HCEC 1CT (cell line): ENCODE data around the gene OTOGL.
"Not testable (repeated sequence)": the region's sequence is repeated elsewhere in the genome, so short reads cannot be mapped to it uniquely, and the experiment has no call there.

Experiments used
- DNase-seq: peaks from one replicate; pipeline ENCODE4 v3.0.0-alpha.2; 2017

The OTOGL gene

DNA sequence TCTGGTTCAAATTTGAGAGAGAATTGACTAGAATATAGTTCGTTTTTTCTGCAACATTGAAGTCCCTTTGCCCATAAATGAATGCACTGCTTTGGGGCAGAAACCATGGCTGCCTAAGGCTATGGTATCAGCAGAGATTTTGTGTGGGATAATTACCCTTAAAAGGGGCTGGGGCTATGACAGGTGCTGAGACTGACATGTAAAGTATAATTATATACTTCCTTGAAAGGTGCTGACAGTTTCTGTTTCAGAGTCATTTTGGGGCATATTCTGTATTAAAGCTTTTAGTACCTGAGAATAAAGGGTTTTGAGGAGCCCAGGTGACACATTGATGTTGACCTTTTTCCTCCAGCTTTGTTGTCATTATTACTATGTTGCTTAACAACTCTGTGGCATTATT is 194.4 kb downstream of the OTOGL start:
- no peak for DNase-seq

DNA sequence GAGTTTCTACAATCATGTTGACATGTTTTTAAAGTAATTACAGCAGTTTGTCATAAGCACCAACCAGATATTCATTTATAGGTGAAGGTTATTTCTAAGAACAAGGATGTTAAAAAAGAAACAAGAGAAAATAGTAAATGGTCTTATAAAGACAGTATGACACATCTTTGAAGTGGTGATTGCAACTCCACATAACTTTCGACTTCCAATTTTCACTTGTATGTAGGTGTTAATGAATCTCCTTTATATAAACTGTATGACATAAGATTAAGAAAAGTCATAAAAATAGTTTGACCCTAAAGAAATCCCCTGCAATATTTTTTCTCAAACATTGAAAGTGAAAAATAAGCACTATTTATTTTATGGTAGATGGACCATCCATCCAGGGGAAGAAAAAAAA is 199.9 kb downstream of the OTOGL start:
- no peak for DNase-seq

DNA sequence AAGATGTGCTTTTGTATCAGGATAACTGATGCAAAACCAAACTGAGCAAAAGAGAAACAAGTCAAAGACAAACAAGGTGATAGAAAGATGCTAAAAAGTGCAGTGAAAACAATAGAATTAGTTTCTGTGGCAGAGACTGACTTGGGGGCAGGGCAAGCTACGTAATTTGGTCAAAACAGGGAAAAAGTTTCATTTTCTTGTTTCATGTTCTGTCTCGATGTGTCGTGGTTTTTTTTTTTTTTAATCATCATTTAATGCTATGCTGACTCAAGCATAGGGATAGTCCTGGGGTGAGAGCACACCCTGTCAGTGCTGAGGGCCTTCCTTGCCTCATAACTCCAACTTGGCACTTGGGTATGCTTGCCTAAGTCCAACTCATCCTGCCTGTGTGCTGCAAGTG is 200.6 kb downstream of the OTOGL start:
- DNase-seq, result no peak

DNA sequence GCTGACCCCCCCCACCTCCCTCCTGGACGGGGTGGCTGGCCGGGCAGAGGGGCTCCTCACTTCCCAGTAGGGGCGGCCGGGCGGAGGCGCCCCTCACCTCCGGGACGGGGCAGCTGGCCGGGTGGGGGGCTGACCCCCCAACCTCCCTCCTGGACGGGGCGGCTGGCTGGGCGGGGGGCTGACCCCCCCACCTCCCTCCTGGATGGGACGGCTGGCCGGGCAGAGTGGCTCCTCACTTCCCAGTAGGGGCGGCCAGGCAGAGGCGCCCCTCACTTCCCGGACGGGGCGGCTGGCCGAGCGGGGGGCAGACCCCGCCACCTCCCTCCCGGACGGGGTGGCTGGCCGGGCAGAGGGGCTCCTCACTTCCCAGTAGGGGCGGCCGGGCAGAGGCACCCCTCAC is 208.1 kb downstream of the OTOGL start:
- DNase-seq, result not testable (repeated sequence)

DNA sequence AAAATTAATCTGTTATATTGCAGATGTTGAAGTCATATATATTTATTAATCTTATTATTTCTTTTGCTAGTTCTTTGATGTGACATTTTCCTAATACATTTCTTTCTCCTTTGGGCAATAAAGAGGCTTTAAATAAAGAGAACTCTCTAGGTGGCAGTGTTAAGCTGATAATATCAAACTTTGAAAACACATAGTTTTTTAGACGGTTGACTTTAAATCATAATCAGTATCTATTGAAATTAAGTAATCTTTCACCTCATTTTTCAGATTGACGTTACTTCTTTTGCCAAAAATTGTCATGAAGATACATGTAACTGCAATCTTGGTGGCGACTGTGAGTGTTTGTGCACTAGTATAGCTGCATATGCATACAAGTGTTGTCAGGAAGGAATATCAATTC is 213.9 kb downstream of the OTOGL start:
- DNase-seq, result peak; percentile 35

DNA sequence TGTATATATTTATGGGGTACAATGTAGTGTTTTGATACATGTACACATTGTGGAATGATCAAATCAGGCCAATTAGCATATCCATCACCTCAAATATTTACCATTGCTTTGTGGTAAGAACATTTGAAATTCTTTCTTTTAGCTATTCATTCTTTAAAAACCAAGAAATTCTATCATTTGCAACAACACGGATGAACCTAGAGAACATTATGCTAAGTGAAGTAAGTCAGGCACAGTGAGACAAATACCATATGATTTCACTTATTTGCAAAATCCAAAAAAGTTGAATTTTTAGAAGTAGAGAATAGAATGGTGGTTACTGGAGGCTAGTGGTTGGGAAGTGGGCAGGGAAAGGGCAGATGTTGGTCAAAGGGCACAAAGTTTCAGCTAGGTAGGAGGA is 215.4 kb downstream of the OTOGL start:
- DNase-seq, result no peak

DNA sequence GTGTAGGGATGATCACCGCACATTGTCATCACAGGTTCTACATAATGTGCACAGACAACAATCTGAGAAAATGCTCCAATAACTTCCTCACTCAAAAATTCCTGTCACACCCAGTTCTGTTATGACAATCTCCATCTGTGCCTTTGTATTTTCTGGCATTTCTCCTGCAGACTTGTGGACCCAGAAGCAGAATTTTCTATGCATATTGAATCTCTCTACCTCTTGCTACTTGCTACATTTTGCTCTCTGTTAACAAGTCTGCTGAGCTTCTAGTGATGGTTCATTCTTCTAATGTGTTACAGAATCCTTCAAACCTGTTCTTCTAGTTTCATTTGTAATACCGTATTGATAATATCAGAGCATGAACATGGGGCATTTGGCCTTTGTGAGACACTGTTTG is 216.9 kb downstream of the OTOGL start:
- no peak for DNase-seq

DNA sequence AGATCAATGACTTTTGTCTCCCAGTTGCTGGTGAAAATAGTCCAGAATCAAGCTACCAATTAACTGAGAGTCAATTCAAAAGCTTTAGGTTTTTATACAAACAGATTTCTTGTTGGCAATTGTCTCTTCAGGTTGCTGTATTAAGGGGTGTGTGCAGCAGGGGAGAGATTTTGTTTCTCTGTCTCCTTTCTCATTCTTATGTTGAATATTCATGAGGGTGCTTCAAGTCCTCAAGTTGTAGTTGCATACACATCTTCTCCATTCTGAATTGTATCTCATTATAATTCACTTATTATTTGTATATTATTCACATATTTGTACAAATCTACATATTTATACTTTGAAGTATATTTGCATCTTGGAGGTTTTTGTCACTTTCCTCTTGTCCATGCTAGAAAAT is 218.0 kb downstream of the OTOGL start:
- DNase-seq, result no peak

DNA sequence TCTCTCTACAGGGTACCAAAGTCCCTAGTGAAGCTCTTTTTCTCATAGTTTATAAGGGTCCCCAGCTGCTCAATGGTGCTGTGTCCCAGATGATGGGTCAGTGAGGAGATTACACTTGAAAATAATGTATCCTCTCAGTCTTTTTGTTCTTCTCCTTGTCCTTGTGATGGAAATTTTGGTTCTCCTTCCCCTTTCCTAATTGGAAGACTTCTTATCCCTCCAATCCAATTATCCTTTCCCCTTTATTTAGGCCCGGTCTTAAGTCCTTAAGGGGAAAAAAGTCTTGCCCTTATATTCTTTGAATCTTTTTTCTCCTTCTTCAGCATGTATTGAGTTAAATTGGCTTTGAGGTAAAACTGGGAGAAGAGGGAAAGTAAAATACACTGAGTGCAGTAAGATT is 218.6 kb downstream of the OTOGL start:
- no peak for DNase-seq

DNA sequence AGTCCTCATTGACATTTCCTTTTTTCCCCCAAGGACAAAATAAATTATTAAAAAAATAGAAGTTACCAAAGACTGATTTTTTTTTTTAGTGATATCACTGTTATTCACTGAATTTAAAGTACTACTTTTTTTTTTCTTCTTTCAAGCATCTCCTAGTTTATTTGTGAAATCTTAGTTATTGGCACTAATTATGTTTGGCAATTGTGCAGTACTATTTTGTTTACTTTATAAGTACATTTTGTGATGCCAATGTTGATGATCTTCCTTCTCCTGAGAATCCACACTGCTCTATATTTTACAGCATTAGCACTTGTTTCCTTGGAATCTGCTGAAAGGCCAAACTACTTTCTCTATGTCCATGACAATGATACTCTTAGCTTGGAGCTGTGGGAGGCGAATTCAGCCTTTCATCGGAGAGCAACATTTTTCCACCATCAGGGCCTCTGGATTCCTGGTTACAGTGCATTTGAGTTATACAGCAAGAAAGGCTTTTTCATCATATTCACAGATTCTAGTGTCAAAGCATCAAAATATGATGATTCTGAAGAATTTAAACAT is 220.9 kb downstream of the OTOGL start:
- no peak for DNase-seq

DNA sequence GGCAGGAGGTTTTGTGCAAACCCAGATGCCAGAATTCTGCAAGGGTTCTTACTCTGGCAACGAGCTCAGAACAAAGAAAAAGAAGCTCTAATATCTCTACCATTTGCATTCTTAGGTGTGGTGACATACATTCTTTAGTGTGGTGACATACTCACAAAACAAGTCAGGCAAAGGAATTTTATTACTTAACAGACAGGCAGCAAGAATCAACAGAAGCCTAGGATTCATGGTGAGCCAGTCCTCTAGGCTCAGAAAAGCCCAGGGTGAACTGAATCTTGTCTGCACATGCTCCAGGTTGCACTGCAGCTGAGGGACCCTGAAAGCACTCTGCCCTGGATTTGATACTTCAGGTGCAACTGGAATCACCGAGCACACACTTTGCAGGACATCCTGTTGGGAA is 222.3 kb downstream of the OTOGL start:
- peak; percentile 42 for DNase-seq

DNA sequence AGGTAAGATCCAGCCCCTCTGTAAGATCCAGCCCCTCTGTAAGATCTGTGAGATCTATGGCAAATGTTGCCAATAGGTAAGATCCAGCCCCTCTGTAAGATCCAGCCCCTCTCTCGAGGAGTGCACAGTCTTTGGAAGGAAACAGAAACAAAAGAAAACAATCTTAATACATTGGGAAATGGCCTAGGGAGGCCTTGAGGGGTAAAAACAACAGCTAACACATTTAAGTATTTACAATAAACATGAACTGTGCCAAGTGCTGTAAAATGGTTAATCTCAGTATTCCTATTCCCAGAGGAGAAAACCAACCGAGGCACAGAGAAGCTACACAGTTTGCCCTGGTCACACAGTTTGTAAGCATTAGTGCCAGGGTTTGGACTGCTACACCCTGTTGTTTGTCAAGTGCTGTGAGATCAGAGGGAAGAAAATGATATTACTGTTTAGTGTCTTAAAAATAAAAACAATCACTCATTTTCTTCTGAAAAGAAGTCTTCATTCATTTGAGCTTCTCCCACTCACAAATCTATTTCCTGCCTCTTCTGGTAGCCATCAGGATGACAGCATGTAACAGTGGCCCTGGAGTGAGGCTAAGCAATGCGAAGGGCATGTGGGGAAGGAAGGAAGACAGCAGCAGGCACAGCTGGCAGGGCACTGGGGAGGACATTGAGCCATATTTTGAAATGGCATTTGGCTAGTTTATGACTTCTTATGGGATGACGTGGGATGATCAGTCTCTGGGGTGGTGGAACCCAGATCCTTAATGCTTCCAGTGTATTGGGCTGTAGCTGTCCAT is 226.0 kb downstream of the OTOGL start:
- no peak for DNase-seq

DNA sequence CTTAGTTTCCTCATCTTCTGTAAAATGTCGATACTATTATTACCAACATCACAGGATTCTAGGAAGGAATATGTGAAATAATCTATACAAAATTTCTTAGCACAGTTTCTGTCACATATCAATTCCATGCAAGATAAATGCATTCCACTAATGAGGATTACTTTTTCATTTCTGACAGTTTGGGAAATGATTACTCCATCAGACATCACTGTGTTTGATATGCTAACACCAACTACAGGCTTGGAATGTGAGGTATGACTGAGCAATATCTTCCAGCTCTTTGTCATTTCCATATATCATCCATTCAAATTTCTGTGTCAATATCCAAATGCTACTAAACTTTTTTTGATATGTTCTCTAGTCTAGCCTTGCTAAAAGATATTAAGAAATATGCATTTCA is 233.5 kb downstream of the OTOGL start:
- DNase-seq, result no peak

DNA sequence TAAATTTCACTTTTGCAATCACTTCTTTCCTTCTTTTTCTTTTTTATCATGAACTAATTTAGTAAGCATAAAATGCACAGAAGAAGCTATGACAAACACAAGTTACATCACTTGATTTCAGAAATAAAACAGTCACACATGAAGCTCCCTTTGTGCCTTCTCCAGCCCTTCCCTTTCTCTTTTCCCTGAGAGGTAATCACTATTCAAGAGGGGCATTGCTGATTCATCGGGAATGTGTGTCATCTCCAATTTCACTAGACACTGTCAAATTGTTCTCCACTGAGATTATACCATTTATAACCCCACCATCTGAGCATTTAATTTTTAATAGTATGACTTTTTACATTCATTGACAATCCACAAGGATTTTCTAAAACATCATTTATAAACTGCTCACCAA is 253.1 kb downstream of the OTOGL start:
- DNase-seq, result no peak

DNA sequence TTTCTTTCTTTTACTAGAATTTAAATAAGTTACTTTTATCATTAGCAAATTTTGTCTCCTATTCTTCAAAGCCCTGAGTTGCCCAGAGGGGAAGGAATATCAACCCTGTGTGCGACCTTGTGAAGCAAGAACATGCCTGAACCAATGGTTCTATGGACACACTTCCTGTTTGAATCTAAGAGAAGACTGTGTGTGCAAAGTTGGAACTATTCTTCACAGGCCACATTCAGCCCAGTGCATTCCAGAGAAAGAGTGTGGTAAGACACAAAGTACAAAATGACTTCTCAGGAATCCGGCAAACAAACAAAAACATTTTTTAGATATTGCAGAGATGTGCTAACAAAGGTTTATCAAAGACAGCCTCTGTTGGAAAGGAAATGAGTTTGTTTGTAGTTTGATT is 253.9 kb downstream of the OTOGL start:
- peak; percentile 6 for DNase-seq

DNA sequence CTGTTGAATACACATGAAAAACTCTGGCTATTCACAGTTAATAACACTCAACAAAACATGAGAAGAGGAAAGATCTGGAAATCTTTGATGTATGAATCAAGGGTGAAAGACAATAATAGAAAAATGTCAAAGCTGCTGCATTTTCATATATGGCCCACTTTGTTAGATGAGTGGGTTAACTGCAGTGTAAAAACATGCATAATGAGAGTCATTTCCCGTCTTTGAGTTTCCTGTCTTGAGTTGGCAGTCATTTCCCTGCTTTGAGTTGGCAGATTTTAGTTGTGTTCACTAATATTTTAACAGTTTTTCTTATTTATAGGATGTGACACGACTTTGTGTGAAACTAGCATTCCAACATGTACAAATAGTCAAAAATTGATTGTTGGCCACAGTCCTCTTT is 256.8 kb downstream of the OTOGL start:
- DNase-seq, result no peak

DNA sequence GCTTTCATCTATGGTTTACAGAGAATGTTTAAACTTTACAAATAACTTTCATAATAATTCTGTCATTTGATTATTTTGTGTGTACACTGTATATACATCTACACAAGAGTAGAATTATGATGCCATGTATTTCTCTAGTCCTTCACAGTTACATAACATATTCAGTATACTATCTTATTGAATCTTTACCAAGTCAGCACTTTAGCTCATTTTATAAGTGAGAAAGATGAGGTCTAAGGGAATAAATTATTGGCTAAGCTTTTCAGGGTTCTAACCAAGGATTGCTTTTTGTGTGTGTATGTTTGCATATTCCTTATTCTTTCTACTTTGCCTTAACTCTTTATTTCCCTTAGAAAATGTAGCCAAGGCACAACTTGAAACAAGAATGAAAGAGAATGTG is 260.4 kb downstream of the OTOGL start:
- DNase-seq, result no peak

DNA sequence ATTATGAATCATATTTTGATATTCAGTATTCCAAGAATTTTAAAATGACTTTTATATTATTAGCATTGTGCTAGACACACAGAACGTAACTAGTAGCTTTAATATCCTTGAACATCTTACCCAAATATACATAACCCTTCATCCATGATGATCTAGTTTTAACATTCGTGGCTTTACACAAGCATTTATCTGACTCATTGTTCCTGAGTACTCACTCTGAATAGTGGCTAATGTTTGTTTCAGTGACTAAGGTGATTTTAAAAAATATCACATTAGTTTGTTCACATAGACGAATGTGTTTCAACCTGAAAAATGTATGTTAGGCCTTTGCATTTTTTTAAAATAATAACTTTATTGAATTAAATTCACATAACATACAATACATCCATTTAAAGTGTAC is 264.7 kb downstream of the OTOGL start:
- peak; percentile 12 for DNase-seq

DNA sequence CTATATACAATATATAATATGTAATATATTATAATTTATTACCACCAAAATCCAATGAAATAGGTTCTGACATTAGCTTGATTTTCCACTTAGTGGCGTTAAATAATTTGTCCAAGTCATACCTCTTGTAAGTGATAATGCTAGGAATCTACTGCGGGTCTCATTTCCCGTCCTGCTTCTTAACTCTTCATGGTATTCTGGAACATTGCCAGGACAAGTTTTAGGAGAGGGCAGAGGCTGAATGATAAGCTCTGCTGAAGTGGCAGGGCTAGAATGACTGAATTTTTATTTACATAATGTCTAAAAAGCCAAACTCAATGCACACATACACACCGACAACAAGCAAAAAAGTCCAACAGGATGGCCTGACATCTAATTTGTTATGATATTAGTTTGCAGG is 274.3 kb downstream of the OTOGL start:
- DNase-seq, result no peak

DNA sequence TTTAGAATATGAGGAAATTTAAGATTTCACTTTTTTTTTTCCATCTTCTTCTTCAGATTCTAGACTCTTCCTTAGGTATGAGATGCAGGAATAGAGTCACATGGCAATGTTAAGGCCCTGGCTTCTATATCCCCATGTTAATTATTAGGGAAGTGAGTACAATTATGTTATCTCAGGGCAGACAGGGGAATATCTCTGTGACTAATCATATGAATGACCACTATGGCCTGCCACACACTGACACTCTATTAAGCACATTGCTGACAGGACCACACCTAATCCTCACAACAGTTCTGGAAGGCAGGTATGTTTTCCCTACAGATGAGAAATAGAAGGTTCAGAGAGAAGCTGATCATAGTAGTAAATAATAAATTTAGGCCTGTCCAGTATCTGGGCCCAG is 275.3 kb downstream of the OTOGL start:
- no peak for DNase-seq

DNA sequence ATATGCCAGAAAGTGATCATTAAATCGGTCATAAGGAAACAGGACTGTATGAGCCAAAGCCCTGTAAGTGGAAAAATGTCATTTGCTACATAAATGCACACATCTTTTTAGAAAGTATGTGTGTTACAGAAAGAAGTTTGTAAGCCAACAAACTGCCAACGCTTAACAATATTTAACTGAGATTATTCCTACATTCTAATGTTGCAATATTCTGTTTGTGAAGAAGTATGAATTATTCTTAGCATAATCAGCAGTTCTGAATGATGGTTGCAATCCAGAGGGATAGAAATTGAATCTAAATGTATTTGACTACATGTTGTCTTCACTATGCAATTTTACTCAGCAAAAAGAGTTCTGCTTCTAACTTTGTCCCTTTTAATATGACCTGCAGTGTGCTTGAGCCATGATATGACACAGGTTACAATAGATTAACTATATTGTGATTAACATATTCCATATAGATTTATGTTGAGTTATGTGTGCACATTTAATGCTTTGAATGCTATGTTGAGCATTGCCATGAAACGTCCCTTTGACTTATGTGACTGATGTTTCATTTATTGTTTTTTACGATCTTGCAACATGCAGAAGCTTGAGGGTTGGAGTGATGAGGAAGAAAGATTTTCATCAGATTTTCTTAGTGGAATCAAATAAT is 277.9 kb downstream of the OTOGL start:
- no peak for DNase-seq

DNA sequence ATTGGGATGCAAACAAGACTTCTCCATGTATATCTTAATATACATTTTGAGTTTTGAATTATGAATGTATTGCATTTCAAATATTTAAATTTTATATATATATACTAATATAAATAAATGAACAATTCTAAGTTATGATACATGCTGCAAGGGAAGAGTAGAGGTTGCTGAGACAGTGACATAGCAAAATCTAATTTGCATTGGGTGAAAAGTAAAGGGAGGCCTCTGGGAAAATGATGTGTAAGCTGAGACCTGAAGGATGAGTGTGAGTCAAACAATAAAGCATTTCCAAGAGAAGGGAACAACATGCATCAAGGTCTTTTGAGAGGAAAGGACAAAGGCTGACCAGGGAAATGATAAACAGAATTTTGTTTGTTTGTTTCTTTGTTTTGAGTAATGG is 281.8 kb downstream of the OTOGL start:
- DNase-seq, result no peak

DNA sequence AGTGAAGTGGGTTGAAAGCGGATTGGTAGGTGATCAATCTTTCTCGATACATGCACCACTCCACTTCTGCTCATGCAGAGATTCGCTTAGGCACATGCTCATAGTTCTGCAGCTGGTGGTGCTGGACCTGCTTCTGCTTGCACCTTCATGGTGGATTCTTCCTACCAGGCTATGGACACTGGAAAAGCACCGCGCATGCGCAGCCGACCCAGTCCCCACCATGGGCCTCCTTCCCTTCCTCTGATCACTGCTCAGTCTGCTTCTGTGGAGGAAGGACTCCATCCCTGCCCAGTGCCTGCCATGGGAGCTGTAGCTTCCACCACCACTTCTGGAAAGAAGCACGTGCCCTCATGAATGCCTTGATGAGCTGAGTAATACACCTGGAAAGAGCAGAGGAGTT is 282.9 kb downstream of the OTOGL start:
- no peak for DNase-seq

DNA sequence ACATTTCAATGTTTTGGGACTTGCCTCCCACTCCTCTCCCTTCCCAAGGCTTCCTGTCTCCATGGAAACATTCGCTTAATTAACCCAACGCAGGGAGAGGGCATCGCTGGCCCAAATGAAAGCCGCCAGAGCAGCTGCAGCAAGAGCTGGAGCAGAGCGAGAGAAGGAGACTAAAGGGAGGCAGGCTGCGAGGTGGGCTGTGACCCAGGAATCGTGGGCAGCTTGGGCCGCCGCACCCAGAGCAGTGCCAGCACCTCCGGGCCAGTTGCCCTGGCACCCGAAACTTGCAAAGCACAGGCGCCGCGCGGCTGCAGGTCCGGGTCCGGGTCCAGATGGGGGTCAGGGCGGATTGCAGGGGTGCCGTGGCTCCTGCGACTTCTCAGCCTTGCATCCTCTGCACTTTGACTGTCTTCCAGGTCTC is 301.2 kb downstream of the OTOGL start:
- no peak for DNase-seq

DNA sequence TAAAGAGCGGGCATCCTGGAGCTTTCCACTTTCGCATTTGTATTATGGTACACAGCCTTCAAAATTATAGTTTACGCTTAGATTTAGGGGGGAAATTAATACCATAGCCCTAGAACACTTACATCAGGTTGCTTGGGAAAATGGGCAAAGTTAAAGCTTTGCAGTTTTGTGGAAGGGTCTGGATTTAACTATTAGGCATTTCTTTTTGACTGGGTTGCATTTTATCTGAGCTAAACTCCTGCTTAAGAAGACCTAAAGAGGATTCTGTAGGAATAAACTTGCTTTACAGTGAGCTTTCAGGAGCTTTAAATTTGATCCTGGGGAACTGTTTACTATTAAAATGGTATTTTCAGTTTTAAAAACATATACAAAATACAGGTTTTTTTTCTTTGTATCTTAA is 301.9 kb downstream of the OTOGL start:
- no peak for DNase-seq
